Measurements from ENCODE around the gene SMIM24. TPM values are rescaled to one million over a fixed set of nuclear protein-coding genes. Genes with fewer than 3 reads are reported as not detected.
A peak's percentile ranks its signal among the peaks of the same experiment; 100 is the strongest.

SMIM24 gene
- total RNA-seq, 1 donor from 2014 or later, result 1.3 TPM

GRCh38 chr19:3442487-3443071, 37.7 kb downstream of the SMIM24 start:
- Mint-ChIP-seq H3K36me3 (ENCODE audit: insufficient read depth) (peaks cover 2% of the 10 kb centered on the region), H3K4me3 (ENCODE audit: low read depth) (no peak overlapping the region), H3K27ac (no peak overlapping the region), H3K9me3 (ENCODE audit: low read depth) (no peaks in the 10 kb centered on the region), H3K4me1 (ENCODE audit: low read depth) (peaks cover 9% of the 10 kb centered on the region), H3K27me3 (peaks cover 29% of the 10 kb centered on the region)
- TF ChIP-seq CTCF (IDR thresholded peaks at IDR 0.05; ENCODE audit: unreplicated experiment), result no peak
- DNase-seq (ENCODE audit: low spot score, unreplicated experiment), result no peak

GRCh38 chr19:3441986-3442329, 38.4 kb downstream of the SMIM24 start:
- H3K4me1 Mint-ChIP-seq (ENCODE audit: low read depth), result peaks cover 9% of the 10 kb centered on the region
- no peaks in the 10 kb centered on the region for H3K9me3 Mint-ChIP-seq (ENCODE audit: low read depth)
- no peak for DNase-seq (ENCODE audit: low spot score, unreplicated experiment)
- TF ChIP-seq CTCF (IDR thresholded peaks at IDR 0.05; ENCODE audit: unreplicated experiment), result no peak
- H3K4me3 Mint-ChIP-seq (ENCODE audit: low read depth), result no peak overlapping the region
- H3K36me3 Mint-ChIP-seq (ENCODE audit: insufficient read depth), result peaks cover 2% of the 10 kb centered on the region
- H3K27ac Mint-ChIP-seq, result no peak overlapping the region
- peaks cover 29% of the 10 kb centered on the region for H3K27me3 Mint-ChIP-seq

GRCh38 chr19:3441089-3441985, 39.0 kb downstream of the SMIM24 start:
- Mint-ChIP-seq H3K4me1 (ENCODE audit: low read depth) (peaks cover 9% of the 10 kb centered on the region), H3K9me3 (ENCODE audit: low read depth) (no peaks in the 10 kb centered on the region), H3K36me3 (ENCODE audit: insufficient read depth) (peaks cover 2% of the 10 kb centered on the region), H3K27me3 (peaks cover 27% of the 10 kb centered on the region), H3K27ac (no peak overlapping the region), H3K4me3 (ENCODE audit: low read depth) (no peak overlapping the region)
- no peak for DNase-seq (ENCODE audit: low spot score, unreplicated experiment)
- no peak for TF ChIP-seq CTCF (IDR thresholded peaks at IDR 0.05; ENCODE audit: unreplicated experiment)

- no peak for DNase-seq (ENCODE audit: low spot score, unreplicated experiment)
- TF ChIP-seq CTCF (IDR thresholded peaks at IDR 0.05; ENCODE audit: unreplicated experiment), result peak; percentile 36
Observed at GRCh38 chr19:3440082-3440481, 40.2 kb downstream of the SMIM24 start.

GRCh38 chr19:3434630-3435553, 45.4 kb downstream of the SMIM24 start:
- DNase-seq (ENCODE audit: low spot score, unreplicated experiment), result peak; percentile 90
- Mint-ChIP-seq H3K9me3 (ENCODE audit: low read depth) (no peaks in the 10 kb centered on the region), H3K4me3 (ENCODE audit: low read depth) (peak overlapping the region; percentile 98), H3K4me1 (ENCODE audit: low read depth) (peaks cover 3% of the 10 kb centered on the region), H3K27ac (peak overlapping the region; percentile 99), H3K27me3 (peaks cover 2% of the 10 kb centered on the region), H3K36me3 (ENCODE audit: insufficient read depth) (peaks cover 2% of the 10 kb centered on the region)
- TF ChIP-seq CTCF (IDR thresholded peaks at IDR 0.05; ENCODE audit: unreplicated experiment), result no peak

More at GRCh38 chr19:3440082-3440481, 40.2 kb downstream of the SMIM24 start:
- Mint-ChIP-seq H3K27me3 (peaks cover 17% of the 10 kb centered on the region), H3K27ac (no peak overlapping the region), H3K4me3 (ENCODE audit: low read depth) (no peak overlapping the region), H3K4me1 (ENCODE audit: low read depth) (peaks cover 12% of the 10 kb centered on the region), H3K9me3 (ENCODE audit: low read depth) (no peaks in the 10 kb centered on the region), H3K36me3 (ENCODE audit: insufficient read depth) (peaks cover 2% of the 10 kb centered on the region)
